A549 (cell line): ENCODE data around the gene MLXIPL. TPM values are rescaled to one million over a fixed set of nuclear protein-coding genes. Genes with fewer than 3 reads are reported as not detected.

Source experiments
- ATAC-seq, 2 experiments: fragments of 200-7000 bp in 1 of 2; fragments of >200 bp in 1 of 2; cut with Nextera tagmentation in 1 of 2; cut with Tn5 transposase in 1 of 2; 3 replicates each; pipeline versions ENCODE4 v1.8.0 to v1.9.1; 2018 to 2020; ENCODE audit warnings: mild to moderate bottlenecking in 1 of 2, moderate library complexity in 1 of 2
- CTCF ChIA-PET: fragments of 300-600 bp; sonication (Branson Sonifier 250); formaldehyde crosslinking; extraction: SDS; loops from one replicate; lab custom pipeline; 2021; ENCODE audit warnings: antibody characterized with exemption, inconsistent platforms; lab: Yijun Ruan, JAX
- POLR2A ChIA-PET: fragments of 350-600 bp; formaldehyde crosslinking; extraction: SDS; loops from one replicate; lab custom pipeline; 2021; ENCODE audit warnings: antibody characterized with exemption, inconsistent platforms; lab: Yijun Ruan, JAX
- DNase-seq, 2 experiments: peaks; one replicate each; pipeline versions ENCODE4 v3.0.0 to v3.0.0-alpha.2; 2011 to 2016; ENCODE audit warnings: low read depth in 1 of 2, low spot score in 1 of 2
- FAIRE-seq: peaks from 2 replicates; lab custom pipeline; 2011; peaks lifted over from hg19 to GRCh38; lab: Jason Lieb, UNC
- H3K27ac ChIP-seq, 2 experiments: fragments of >200 bp; sonication (Bioruptor Twin); formaldehyde crosslinking; 3 replicates each; pipeline ENCODE4 v1.5.1; 2016 to 2017
- H3K4me1 ChIP-seq: fragments of >200 bp; sonication (Bioruptor Twin); formaldehyde crosslinking; 3 replicates; pipeline ENCODE4 v1.6.1; 2016
- H3K4me2 ChIP-seq: fragments of >200 bp; sonication (Bioruptor Twin); formaldehyde crosslinking; 3 replicates; pipeline ENCODE4 v1.6.1; 2016
- H3K4me3 ChIP-seq: fragments of >200 bp; sonication (Bioruptor Twin); formaldehyde crosslinking; 3 replicates; pipeline ENCODE4 v1.5.1; 2016
- H3K9me3 ChIP-seq: fragments of >200 bp; sonication (Bioruptor Twin); formaldehyde crosslinking; 3 replicates; pipeline ENCODE4 v1.6.1; 2016
- BHLHE40 ChIP-seq: IDR thresholded peaks from 2 replicates; pipeline ENCODE4 v1.6.1; 2012; ENCODE audit warnings: low read depth, low read length, inconsistent platforms
- CBX2 ChIP-seq: fragments of 200-600 bp; sonication (generic); IDR thresholded peaks from 2 replicates; pipeline ENCODE4 v1.6.1; 2016; ENCODE audit warnings: low read depth, mild to moderate bottlenecking, borderline replicate concordance
- CBX8 ChIP-seq: fragments of 200-600 bp; sonication (generic); IDR thresholded peaks from 2 replicates; pipeline ENCODE4 v1.6.1; 2016
- CEBPB ChIP-seq, 2 experiments: fragments of >200 bp in 1 of 2; sonication (Bioruptor Twin) in 1 of 2; formaldehyde crosslinking in 1 of 2; IDR thresholded peaks; 2 replicates each; pipeline ENCODE4 v1.6.1; 2012 to 2016
- CHD4 ChIP-seq: fragments of 200-600 bp; sonication (generic); IDR thresholded peaks from 2 replicates; pipeline ENCODE4 v1.6.1; 2016; ENCODE audit warnings: antibody characterized with exemption, mild to moderate bottlenecking, borderline replicate concordance
- EP300 ChIP-seq, 2 experiments: fragments of >200 bp; sonication (Bioruptor Twin); formaldehyde crosslinking; IDR thresholded peaks; 2 replicates in 1 of 2; 3 replicates in 1 of 2; pipeline ENCODE4 v1.6.1; 2016 to 2017
- FOXS1 ChIP-seq: fragments of 250-450 bp; sonication (Bioruptor Pico); IDR thresholded peaks from 2 replicates; pipeline ENCODE4 v1.5.0; 2020; ENCODE audit warnings: mild to moderate bottlenecking, moderate library complexity
- GATA3 ChIP-seq: IDR thresholded peaks from 2 replicates; pipeline ENCODE4 v1.6.1; 2012; ENCODE audit warnings: borderline replicate concordance
- HEYL ChIP-seq: fragments of 250-450 bp; sonication (Bioruptor Pico); IDR thresholded peaks from 2 replicates; pipeline ENCODE4 v1.8.0; 2021; ENCODE audit warnings: mild to moderate bottlenecking, moderate library complexity
- HOXB13 ChIP-seq: fragments of 250-450 bp; sonication (Bioruptor Pico); IDR thresholded peaks from 2 replicates; pipeline ENCODE4 v1.5.0; 2020; ENCODE audit warnings: low read depth, mild to moderate bottlenecking, moderate library complexity
- HOXB5 ChIP-seq: fragments of 250-450 bp; sonication (Bioruptor Pico); IDR thresholded peaks from 2 replicates; pipeline ENCODE4 v1.5.0; 2020; ENCODE audit warnings: mild to moderate bottlenecking, moderate library complexity
- JUN ChIP-seq, 2 experiments: fragments of >200 bp; sonication (Bioruptor Twin); formaldehyde crosslinking; IDR thresholded peaks; 2 replicates in 1 of 2; 3 replicates in 1 of 2; pipeline ENCODE4 v1.6.1; 2016 to 2017
- JUNB ChIP-seq: fragments of >200 bp; sonication (Bioruptor Twin); formaldehyde crosslinking; IDR thresholded peaks from 2 replicates; pipeline ENCODE4 v1.6.1; 2016
- KDM5A ChIP-seq: fragments of 200-600 bp; sonication (generic); IDR thresholded peaks from 2 replicates; pipeline ENCODE4 v1.6.1; 2016; ENCODE audit warnings: antibody characterized with exemption, mild to moderate bottlenecking
- MAX ChIP-seq: IDR thresholded peaks from 2 replicates; pipeline ENCODE4 v1.6.1; 2012
- MAZ ChIP-seq: fragments of 150-350 bp; IDR thresholded peaks from 2 replicates; pipeline ENCODE4 v1.6.1; 2014; ENCODE audit warnings: antibody characterized with exemption, low read depth, low read length, borderline replicate concordance
- PBX3 ChIP-seq: IDR thresholded peaks from 2 replicates; pipeline ENCODE4 v1.6.1; 2012
- RFX5 ChIP-seq: fragments of 450-650 bp; IDR thresholded peaks from 2 replicates; pipeline ENCODE4 v1.7.1; 2014; ENCODE audit warnings: antibody characterized with exemption, mild to moderate bottlenecking, moderate library complexity
- RNF2 ChIP-seq: fragments of 200-600 bp; sonication (generic); IDR thresholded peaks from 2 replicates; pipeline ENCODE4 v1.6.1; 2016; ENCODE audit warnings: low read depth, mild to moderate bottlenecking, antibody characterized with exemption, moderate library complexity, borderline replicate concordance
- SMC3 ChIP-seq: fragments of >200 bp; sonication (Bioruptor Twin); formaldehyde crosslinking; IDR thresholded peaks from 3 replicates; pipeline ENCODE4 v1.6.1; 2018; ENCODE audit warnings: inconsistent platforms
- SREBF2 ChIP-seq: fragments of 450-650 bp; IDR thresholded peaks from 2 replicates; pipeline ENCODE4 v1.6.1; 2014; ENCODE audit warnings: mild to moderate bottlenecking, moderate library complexity
- TP53 ChIP-seq: fragments of 250-450 bp; sonication (Bioruptor Pico); IDR thresholded peaks from 2 replicates; pipeline ENCODE4 v1.5.0; 2021; ENCODE audit warnings: mild to moderate bottlenecking, moderate library complexity
- ZC3H11A ChIP-seq: fragments of 450-650 bp; IDR thresholded peaks from 2 replicates; pipeline ENCODE4 v1.6.1; 2014; ENCODE audit warnings: antibody characterized with exemption, mild to moderate bottlenecking
- ZSCAN20 ChIP-seq: fragments of 250-450 bp; sonication (Bioruptor Pico); IDR thresholded peaks from 2 replicates; pipeline ENCODE4 v1.8.0; 2022; ENCODE audit warnings: mild to moderate bottlenecking, moderate library complexity
- WGBS: methylation state at CpG from one replicate; pipeline ENCODE4 v1.1.6; 2017; ENCODE audit errors: missing lambda C conversion rate; 5-methylcytosine and 5-hydroxymethylcytosine counted together
- polyA plus RNA-seq, 4 experiments: library from polyadenylated mRNA; depleted of rRNA in 3 of 4; stranded (reverse); fragments of >200 nt; fragmentation: RNase III in 1 of 4; extraction: RNeasy Plus Mini Kit Qiagen cat#74134 plus additional on column Dnase treatment in 1 of 4; gene quantifications; 2 replicates in 3 of 4; 3 replicates in 1 of 4; pipeline ENCODE4 v1.2.3, GENCODE V29; 2011 to 2017
- TF ChIP-seq, protein P1 (sequence below): fragments of 250-450 bp; sonication (Bioruptor Pico); IDR thresholded peaks from 2 replicates; pipeline ENCODE4 v1.5.0; 2020; ENCODE audit warnings: low read depth, mild to moderate bottlenecking, moderate library complexity

The MLXIPL gene
- polyA plus RNA-seq, 2 of the 4 experiments (the other 2 are of a cell fraction) = 1.4 to 3.3 TPM

DNA sequence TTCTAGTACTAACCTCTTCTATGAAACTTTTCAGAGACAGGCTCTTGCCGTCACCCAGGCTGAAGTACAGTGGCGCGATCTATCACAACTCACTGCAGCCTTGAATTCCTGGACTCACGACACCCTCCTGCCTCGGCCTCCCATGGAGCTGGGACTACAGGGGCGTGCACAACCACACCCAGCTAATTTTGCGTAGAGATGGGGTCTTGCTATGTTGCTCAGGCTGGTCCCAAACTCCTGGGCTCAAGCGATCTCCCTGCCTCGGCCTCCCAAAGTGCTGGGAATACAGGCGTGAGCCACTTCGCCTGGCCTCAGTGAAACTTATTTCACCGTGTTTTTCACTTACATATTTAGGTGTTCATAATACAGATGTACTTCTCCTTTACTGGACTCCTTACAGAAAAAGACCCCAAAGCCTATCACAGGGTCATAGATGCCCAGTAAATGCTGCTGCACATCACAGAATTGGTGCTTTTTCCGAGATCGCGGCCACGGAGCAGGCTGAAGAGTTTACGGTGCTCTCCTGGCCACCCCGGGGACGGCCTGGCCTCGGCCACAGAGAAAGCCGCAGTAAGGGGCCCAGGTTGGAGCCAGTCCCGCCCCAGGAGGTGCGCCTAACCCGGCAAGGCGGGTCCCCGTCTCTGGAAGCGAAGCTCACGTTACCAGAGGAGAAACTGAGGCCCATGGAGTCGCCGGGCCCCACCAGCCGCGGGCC lies 46.5 kb downstream of the MLXIPL start:
- ChIA-PET POLR2A (interaction anchor here (0.5 to 2.2 kb wide), 9 partner anchors 9 to 1725 kb away, joined by 3 to 18 read pairs (median 5); partner anchors contain the start of genes ABHD11, BAZ1B and BCL7B), CTCF (interaction anchor here (0.6 to 11.1 kb wide), 4 partner anchors 12 to 157 kb away, joined by 3 to 79 read pairs (median 4); no protein-coding TSS in a partner anchor)
- DNase-seq (no peak), ATAC-seq (peak; percentile 40 to 43), FAIRE-seq (no peak)
- TF ChIP-seq MAZ (no peak), CBX8 (no peak), HOXB5 (CRISPR knock-in tag) (0 out of 2 replicates have a peak, but pooled peaks have one; percentile 33), ZC3H11A (no peak), JUN (IDR thresholded peaks at IDR 0.05) (no peak), PBX3 (peak; percentile 8; the same call in 1 of the 2 replicates)
- TF ChIP-seq, protein P1, sequence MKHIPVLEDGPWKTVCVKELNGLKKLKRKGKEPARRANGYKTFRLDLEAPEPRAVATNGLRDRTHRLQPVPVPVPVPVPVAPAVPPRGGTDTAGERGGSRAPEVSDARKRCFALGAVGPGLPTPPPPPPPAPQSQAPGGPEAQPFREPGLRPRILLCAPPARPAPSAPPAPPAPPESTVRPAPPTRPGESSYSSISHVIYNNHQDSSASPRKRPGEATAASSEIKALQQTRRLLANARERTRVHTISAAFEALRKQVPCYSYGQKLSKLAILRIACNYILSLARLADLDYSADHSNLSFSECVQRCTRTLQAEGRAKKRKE = no peak
- Histone ChIP-seq H3K4me1 (peaks cover 21% of the 10 kb centered on the region), H3K27ac (peak overlapping the region; percentile 92 to 98), H3K9me3 (no peaks in the 10 kb centered on the region), H3K4me2 (peak overlapping the region; percentile 96), H3K4me3 (peak overlapping the region; percentile 82)
- 18% methylated on average over 22 of the region's 32 CpGs for WGBS

DNA sequence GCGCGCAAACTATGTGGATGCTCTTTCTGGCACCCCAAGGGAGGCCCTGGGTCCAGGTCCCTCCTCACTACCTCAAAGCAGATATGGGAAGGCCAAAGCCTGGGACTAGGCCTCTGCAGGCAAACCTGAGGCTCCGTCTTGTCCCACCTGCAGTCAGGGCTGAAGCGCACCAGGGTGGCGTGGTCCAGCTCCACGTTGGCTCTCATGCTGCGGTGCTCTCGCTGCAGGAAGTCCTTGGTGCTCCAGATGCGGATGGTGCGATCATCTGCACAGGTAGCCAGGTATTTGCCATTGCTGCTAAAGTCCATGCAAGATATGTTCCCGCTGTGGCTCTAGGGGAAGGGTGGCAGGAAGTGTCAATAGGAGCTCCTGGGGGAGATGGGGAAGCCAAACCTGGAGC lies 50.5 kb downstream of the MLXIPL start:
- no peak overlapping the region for H3K27ac ChIP-seq
- POLR2A ChIA-PET = no interaction called here
- no peak overlapping the region for H3K4me2 ChIP-seq
- H3K4me3 ChIP-seq = no peak overlapping the region
- DNase-seq (no peak), FAIRE-seq (no peak), ATAC-seq (no peak)
- 98% methylated on average over 9 of the region's 11 CpGs for WGBS
- TF ChIP-seq CEBPB (IDR thresholded peaks at IDR 0.05) (no peak), HEYL (CRISPR knock-in tag) (no peak), JUNB (no peak), SREBF2 (no peak)
- CTCF ChIA-PET = interaction anchor here (0.7 to 0.9 kb wide), 2 partner anchors 16 to 31 kb away, joined by 3 read pairs; no protein-coding TSS in a partner anchor
- peaks cover 16% of the 10 kb centered on the region for H3K4me1 ChIP-seq
- no peaks in the 10 kb centered on the region for H3K9me3 ChIP-seq

DNA sequence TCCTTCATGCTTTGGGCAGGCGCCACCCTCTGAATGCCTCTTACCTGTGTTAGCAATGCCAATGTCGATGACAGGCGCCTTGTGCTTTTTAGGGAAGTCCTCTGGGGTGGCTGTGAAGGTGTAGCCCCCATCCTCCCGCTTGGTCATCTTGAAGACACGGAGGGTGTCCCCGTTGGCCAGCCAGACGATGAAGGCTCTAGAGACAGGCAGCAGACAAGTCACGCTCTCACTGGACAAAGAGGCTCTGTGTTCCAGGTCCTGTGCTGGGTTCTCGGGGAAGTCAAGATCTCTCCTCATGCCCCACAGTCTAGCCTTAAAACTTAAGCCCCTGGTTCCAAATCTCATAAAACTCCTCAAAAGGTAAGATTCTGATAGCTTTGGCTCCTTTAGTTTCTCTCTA lies 51.0 kb downstream of the MLXIPL start:
- H3K4me1 ChIP-seq = peaks cover 16% of the 10 kb centered on the region
- H3K4me2 ChIP-seq = no peak overlapping the region
- H3K4me3 ChIP-seq = no peak overlapping the region
- FAIRE-seq (no peak), DNase-seq (no peak), ATAC-seq (no peak)
- ChIA-PET CTCF (no interaction called here), POLR2A (no interaction called here)
- 99% methylated on average over 5 of the region's 9 CpGs for WGBS
- no peak overlapping the region for H3K27ac ChIP-seq
- TF ChIP-seq SMC3 = no peak
- no peak for TF ChIP-seq CBX2
- TF ChIP-seq KDM5A = no peak
- no peak for TF ChIP-seq EP300 (IDR thresholded peaks at IDR 0.05)
- no peak for TF ChIP-seq FOXS1 (CRISPR knock-in tag)
- no peak for TF ChIP-seq CBX8
- TF ChIP-seq CHD4 = no peak
- TF ChIP-seq RNF2 = no peak
- TF ChIP-seq GATA3 = no peak
- TF ChIP-seq HOXB13 (CRISPR knock-in tag) = no peak
- no peak for TF ChIP-seq PBX3
- TF ChIP-seq ZSCAN20 (CRISPR knock-in tag) = no peak
- TF ChIP-seq TP53 = no peak
- TF ChIP-seq, protein P1 = no peak
- TF ChIP-seq MAZ = no peak
- no peak for TF ChIP-seq BHLHE40
- no peak for TF ChIP-seq RFX5
- TF ChIP-seq JUNB = no peak
- TF ChIP-seq MAX = no peak
- TF ChIP-seq JUN (IDR thresholded peaks at IDR 0.05) = no peak
- no peaks in the 10 kb centered on the region for H3K9me3 ChIP-seq
